Measurements from ENCODE around the gene TTC27. TPM values are rescaled to one million over a fixed set of nuclear protein-coding genes. Genes with fewer than 3 reads are reported as not detected.

The TTC27 gene
- total RNA-seq, 1 donor from 2014 or later, result 10.3 TPM

DNA sequence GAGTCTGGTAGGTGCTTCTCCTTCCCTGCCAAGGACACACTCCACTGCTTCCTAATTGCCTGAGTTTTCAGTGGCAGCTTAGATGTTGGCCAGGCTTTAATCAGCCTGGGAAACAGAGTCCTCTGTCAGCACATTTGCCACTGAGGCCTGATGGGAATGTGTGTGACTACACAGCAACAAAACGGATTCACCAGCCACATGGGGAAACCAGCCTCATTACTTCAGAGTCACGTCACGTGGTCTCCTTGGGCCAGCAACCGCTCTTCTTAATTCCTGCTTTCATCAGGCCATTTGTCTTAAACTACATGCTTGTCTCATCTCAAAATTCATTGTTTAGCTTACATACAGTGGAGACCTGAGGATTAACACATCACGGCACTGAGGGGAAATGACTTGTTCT lies 225.0 kb downstream of the TTC27 start:
- ATAC-seq, result no peak
- H3K4me3 ChIP-seq, result no peak overlapping the region
- intact Hi-C loops (cut with DNase I), result no loop called here

DNA sequence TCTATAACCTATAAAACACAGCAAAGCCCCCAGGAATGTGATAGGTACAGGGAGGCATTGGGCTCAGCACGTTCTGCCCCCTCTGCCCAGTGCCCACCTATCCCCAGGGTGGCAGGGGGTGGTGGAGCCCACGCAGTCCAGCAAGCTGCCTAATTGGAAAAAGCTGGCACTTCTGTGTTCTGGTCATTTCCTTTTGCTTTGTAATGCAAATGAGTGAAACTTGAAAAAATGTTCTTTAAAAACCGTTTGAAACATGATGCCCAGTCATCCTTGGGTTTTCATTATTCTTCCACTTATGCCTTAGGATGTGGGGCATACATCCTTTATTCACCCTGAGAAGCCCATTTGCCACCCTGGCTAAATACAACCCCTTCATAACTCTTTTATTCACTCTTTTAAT lies 229.0 kb downstream of the TTC27 start:
- no peak overlapping the region for H3K27ac ChIP-seq
- no peaks in the 10 kb centered on the region for H3K36me3 ChIP-seq
- DNase-seq, result no peak
- no peaks in the 10 kb centered on the region for H3K4me1 ChIP-seq
- TF ChIP-seq, protein P1, sequence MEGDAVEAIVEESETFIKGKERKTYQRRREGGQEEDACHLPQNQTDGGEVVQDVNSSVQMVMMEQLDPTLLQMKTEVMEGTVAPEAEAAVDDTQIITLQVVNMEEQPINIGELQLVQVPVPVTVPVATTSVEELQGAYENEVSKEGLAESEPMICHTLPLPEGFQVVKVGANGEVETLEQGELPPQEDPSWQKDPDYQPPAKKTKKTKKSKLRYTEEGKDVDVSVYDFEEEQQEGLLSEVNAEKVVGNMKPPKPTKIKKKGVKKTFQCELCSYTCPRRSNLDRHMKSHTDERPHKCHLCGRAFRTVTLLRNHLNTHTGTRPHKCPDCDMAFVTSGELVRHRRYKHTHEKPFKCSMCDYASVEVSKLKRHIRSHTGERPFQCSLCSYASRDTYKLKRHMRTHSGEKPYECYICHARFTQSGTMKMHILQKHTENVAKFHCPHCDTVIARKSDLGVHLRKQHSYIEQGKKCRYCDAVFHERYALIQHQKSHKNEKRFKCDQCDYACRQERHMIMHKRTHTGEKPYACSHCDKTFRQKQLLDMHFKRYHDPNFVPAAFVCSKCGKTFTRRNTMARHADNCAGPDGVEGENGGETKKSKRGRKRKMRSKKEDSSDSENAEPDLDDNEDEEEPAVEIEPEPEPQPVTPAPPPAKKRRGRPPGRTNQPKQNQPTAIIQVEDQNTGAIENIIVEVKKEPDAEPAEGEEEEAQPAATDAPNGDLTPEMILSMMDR (IDR thresholded peaks at IDR 0.05), result no peak
- no peak overlapping the region for H3K4me3 ChIP-seq
- H3K27me3 ChIP-seq, result no peaks in the 10 kb centered on the region
- intact Hi-C loops (cut with DNase I), result no loop called here
- H3K9me3 ChIP-seq, result no peaks in the 10 kb centered on the region
- no peak for ATAC-seq

More for the DNA sequence above, 225.0 kb downstream of the TTC27 start:
- H3K4me1 ChIP-seq, result no peaks in the 10 kb centered on the region
- H3K27ac ChIP-seq, result no peak overlapping the region
- H3K36me3 ChIP-seq, result no peaks in the 10 kb centered on the region
- TF ChIP-seq, protein P1 (IDR thresholded peaks at IDR 0.05), result no peak
- no peaks in the 10 kb centered on the region for H3K27me3 ChIP-seq
- DNase-seq, result no peak
- H3K9me3 ChIP-seq, result no peaks in the 10 kb centered on the region

DNA sequence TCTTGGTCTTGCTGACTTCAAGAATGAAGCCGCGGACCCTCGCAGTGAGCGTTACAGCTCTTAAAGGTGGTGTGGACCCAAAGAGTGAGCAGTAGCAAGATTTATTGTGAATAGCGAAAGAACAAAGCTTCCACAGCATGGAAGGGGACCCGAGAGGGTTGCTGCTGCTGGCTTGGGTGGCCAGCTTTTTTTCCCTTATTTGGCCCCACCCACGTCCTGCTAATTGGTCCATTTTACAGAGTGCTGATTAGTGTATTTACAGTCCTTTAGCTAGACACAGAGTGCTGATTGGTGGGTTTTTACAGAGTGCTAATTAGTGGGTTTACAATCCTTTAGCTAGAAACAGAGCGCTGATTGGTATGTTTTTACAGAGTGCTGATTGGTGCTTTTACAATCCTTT lies 230.9 kb downstream of the TTC27 start:
- DNase-seq (no peak), ATAC-seq (no peak)
- Histone ChIP-seq H3K36me3 (no peaks in the 10 kb centered on the region), H3K4me3 (no peak overlapping the region), H3K9me3 (no peaks in the 10 kb centered on the region), H3K27ac (no peak overlapping the region), H3K27me3 (no peaks in the 10 kb centered on the region), H3K4me1 (no peaks in the 10 kb centered on the region)
- intact Hi-C loops (cut with DNase I), result no loop called here
- TF ChIP-seq, protein P1 (IDR thresholded peaks at IDR 0.05), result no peak

DNA sequence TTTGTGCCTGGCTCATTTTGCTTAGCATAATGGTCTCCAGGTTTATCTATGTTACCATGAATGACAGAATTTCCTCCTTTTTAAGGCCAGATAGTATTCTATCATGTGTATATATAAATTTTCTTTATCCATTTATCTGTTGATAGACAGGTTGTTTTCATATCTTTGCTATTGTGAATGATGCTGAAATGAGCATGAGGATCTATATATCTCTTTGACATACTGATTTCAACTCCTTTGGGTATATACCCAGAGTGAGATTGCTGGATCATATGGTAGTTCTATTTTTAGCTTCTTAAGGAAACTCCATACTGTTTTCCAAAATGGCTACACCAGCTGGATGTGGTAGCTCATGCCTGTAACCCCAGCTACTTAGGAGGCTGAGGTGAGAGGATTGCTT lies 232.5 kb downstream of the TTC27 start:
- intact Hi-C loops (cut with DNase I), result no loop called here
- DNase-seq (no peak), ATAC-seq (no peak)
- Histone ChIP-seq H3K36me3 (no peaks in the 10 kb centered on the region), H3K27me3 (no peaks in the 10 kb centered on the region), H3K27ac (no peak overlapping the region), H3K4me1 (peaks cover 6% of the 10 kb centered on the region), H3K9me3 (no peaks in the 10 kb centered on the region), H3K4me3 (no peak overlapping the region)
- TF ChIP-seq, protein P1 (IDR thresholded peaks at IDR 0.05), result no peak

DNA sequence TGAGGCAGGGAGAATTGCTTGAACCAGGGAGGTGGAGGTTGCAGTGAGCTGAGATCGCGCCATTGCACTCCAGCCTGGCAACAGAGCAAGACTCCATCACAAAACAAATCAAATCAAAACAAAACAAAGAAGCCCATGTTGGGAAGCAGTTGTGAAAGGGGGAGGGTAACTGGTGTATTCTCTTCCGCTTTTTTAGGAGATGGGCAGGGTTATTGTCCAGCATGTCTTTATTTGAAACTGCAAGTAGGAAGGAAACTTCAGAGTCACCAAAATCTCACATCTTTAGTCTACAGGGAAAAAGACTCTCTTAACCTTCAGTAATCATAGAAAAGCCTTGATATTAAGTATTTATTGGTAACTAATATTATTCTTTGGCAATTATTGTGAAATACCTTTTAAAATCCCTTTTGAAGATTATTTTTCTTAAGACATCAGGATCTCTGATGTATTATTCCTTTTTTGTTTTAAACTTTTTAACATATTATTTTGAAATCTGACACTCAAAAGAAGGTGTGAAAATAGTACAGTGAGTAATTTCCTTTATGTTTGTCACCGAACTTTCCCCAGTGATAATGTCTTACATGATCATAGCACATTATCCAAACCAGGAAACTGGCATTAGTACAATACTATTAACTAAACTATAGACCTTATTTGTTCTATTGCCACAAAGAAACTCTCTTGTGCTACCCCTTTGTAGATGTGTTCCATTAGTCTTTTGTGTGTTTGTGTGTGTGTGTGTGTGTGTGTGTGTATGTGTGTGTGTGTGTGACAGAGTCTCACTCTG lies 234.6 kb downstream of the TTC27 start:
- H3K27ac ChIP-seq, result no peak overlapping the region
- DNase-seq (no peak), ATAC-seq (no peak)
- intact Hi-C loops (cut with DNase I), result no loop called here
- no peaks in the 10 kb centered on the region for H3K36me3 ChIP-seq
- H3K4me1 ChIP-seq, result peaks cover 6% of the 10 kb centered on the region
- H3K4me3 ChIP-seq, result no peak overlapping the region
- no peaks in the 10 kb centered on the region for H3K9me3 ChIP-seq
- TF ChIP-seq, protein P1 (IDR thresholded peaks at IDR 0.05), result no peak
- no peaks in the 10 kb centered on the region for H3K27me3 ChIP-seq
